T-helper 2 cell (primary cell): ENCODE measurements around the gene PCDHGB1.
"Not testable (repeated sequence)": the region's sequence is repeated elsewhere in the genome, so short reads cannot be mapped to it uniquely, and the experiment has no call there.

ENCODE experiments used
- DNase-seq, 5 experiments: peaks; one replicate each; pipeline versions ENCODE4 v3.0.0 to v3.0.0-alpha.2; 2012 to 2022

Gene PCDHGB1

GRCh38 chr5:141346017-141346416, 3.9 kb upstream of the PCDHGB1 start:
- DNase-seq, result not testable (repeated sequence)

- no peak for DNase-seq
Observed at GRCh38 chr5:141351591-141351990, 1.7 kb downstream of the PCDHGB1 start.

- DNase-seq, result no peak
Observed at GRCh38 chr5:141354900-141355469, 5.1 kb downstream of the PCDHGB1 start, which contains the start of gene PCDHGA4. Gene PCDHGA4, plus strand, starts transcription at chr5:141355021. Its CDS starts 87 bp downstream, at chr5:141355108.

GRCh38 chr5:141355641-141356040, 5.7 kb downstream of the PCDHGB1 start:
- DNase-seq, result no peak

GRCh38 chr5:141356133-141356532, 6.2 kb downstream of the PCDHGB1 start:
- DNase-seq, result no peak

GRCh38 chr5:141356950-141357349, 7.1 kb downstream of the PCDHGB1 start:
- no peak for DNase-seq

- peak in 2 of 5 experiments; percentile 3 to 25 for DNase-seq
Observed at GRCh38 chr5:141359790-141360426, 10.0 kb downstream of the PCDHGB1 start, which contains the start of gene PCDHGB2. Gene PCDHGB2, plus strand, starts transcription at chr5:141359994. Its CDS starts 142 bp downstream, at chr5:141360136.

GRCh38 chr5:141360685-141361084, 10.8 kb downstream of the PCDHGB1 start:
- DNase-seq, result no peak

GRCh38 chr5:141362719-141363118, 12.8 kb downstream of the PCDHGB1 start:
- no peak for DNase-seq

- no peak for DNase-seq
Observed at GRCh38 chr5:141363952-141364660, 14.2 kb downstream of the PCDHGB1 start, which contains the start of gene PCDHGA5. Gene PCDHGA5, plus strand, starts transcription at chr5:141364162. Its CDS starts 169 bp downstream, at chr5:141364331.

GRCh38 chr5:141366016-141366896, 16.4 kb downstream of the PCDHGB1 start:
- no peak for DNase-seq

GRCh38 chr5:141369994-141370848, 20.3 kb downstream of the PCDHGB1 start, which contains the start of gene PCDHGB3:
Gene PCDHGB3, plus strand, starts transcription at chr5:141370242. Its CDS starts 153 bp downstream, at chr5:141370395.
- DNase-seq, result peak in 2 of 5 experiments; percentile 30 to 52

- no peak for DNase-seq
Observed at GRCh38 chr5:141371572-141372475, 21.9 kb downstream of the PCDHGB1 start.

GRCh38 chr5:141373673-141374317, 23.9 kb downstream of the PCDHGB1 start, which contains the start of gene PCDHGA6:
Gene PCDHGA6, plus strand, starts transcription at chr5:141373891. Its CDS starts 193 bp downstream, at chr5:141374084.
- no peak for DNase-seq

- DNase-seq, result no peak
Observed at GRCh38 chr5:141374627-141375026, 24.7 kb downstream of the PCDHGB1 start.

GRCh38 chr5:141375444-141376155, 25.7 kb downstream of the PCDHGB1 start:
- not testable (repeated sequence) for DNase-seq

- DNase-seq, result peak in 1 of 5 experiments; percentile 11
Observed at GRCh38 chr5:141382469-141383294, 32.8 kb downstream of the PCDHGB1 start, which contains the start of gene PCDHGA7. Gene PCDHGA7, plus strand, starts transcription at chr5:141382742. Its CDS starts 158 bp downstream, at chr5:141382900.

GRCh38 chr5:141383345-141383744, 33.4 kb downstream of the PCDHGB1 start:
- DNase-seq, result no peak
